HepG2 (cell line): ENCODE data around the gene IFT88.

Source experiments
- ATF5 ChIP-seq: sonication (generic); formaldehyde crosslinking; IDR thresholded peaks from 2 replicates; pipeline ENCODE4 v1.4.0; 2020; ENCODE audit warnings: mild to moderate bottlenecking, low read depth, missing genetic modification reagents
- HNF4A ChIP-seq: sonication (generic); formaldehyde crosslinking; IDR thresholded peaks from 2 replicates; pipeline ENCODE4 v1.4.0; 2020; ENCODE audit warnings: missing genetic modification reagents
- ISX ChIP-seq: sonication (generic); formaldehyde crosslinking; conservative IDR thresholded peaks from 2 replicates; pipeline ENCODE4 v1.5.0; 2020; ENCODE audit warnings: missing genetic modification reagents
- NBN ChIP-seq: fragments of 450-650 bp; conservative IDR thresholded peaks from 2 replicates; pipeline ENCODE4 v1.6.1; 2017
- PHF8 ChIP-seq: sonication (generic); formaldehyde crosslinking; IDR thresholded peaks from 2 replicates; pipeline ENCODE4 v1.5.0; 2020; ENCODE audit warnings: missing genetic modification reagents
- POLR2A ChIP-seq, 2 experiments: IDR thresholded peaks; 2 replicates each; pipeline ENCODE4 v1.6.1; 2011; ENCODE audit warnings: low read depth in 2 of 2, low read length in 2 of 2, mild to moderate bottlenecking in 1 of 2, moderate library complexity in 1 of 2; ENCODE audit not compliant: insufficient read depth in 1 of 2
- POLR2AphosphoS5 ChIP-seq: IDR thresholded peaks from 2 replicates; pipeline ENCODE4 v1.6.1; 2012; ENCODE audit warnings: low read depth, low read length
- SMARCC2 ChIP-seq: fragments of 450-650 bp; IDR thresholded peaks from 2 replicates; pipeline ENCODE4 v1.6.1; 2017; ENCODE audit warnings: antibody characterized with exemption, mild to moderate bottlenecking
- YEATS4 ChIP-seq: sonication (generic); formaldehyde crosslinking; IDR thresholded peaks from 2 replicates; pipeline ENCODE4 v1.4.0; 2020; ENCODE audit warnings: missing genetic modification reagents, borderline replicate concordance
- ZBTB37 ChIP-seq: sonication (generic); formaldehyde crosslinking; IDR thresholded peaks from 2 replicates; pipeline ENCODE4 v1.4.0; 2020; ENCODE audit warnings: mild to moderate bottlenecking, missing genetic modification reagents
- ZNF234 ChIP-seq: sonication (generic); formaldehyde crosslinking; conservative IDR thresholded peaks from 2 replicates; pipeline ENCODE4 v1.5.1; 2020; ENCODE audit warnings: mild to moderate bottlenecking, missing genetic modification reagents
- ZZZ3 ChIP-seq: sonication (generic); formaldehyde crosslinking; IDR thresholded peaks from 2 replicates; pipeline ENCODE4 v1.4.0; 2020; ENCODE audit warnings: missing genetic modification reagents, mild to moderate bottlenecking, borderline replicate concordance
- TF ChIP-seq, protein P1 (sequence below): sonication (generic); formaldehyde crosslinking; IDR thresholded peaks from 2 replicates; pipeline ENCODE4 v1.5.0; 2020; ENCODE audit warnings: mild to moderate bottlenecking, missing genetic modification reagents, moderate library complexity

- no peak for TF ChIP-seq ZNF234
- TF ChIP-seq, protein P1, sequence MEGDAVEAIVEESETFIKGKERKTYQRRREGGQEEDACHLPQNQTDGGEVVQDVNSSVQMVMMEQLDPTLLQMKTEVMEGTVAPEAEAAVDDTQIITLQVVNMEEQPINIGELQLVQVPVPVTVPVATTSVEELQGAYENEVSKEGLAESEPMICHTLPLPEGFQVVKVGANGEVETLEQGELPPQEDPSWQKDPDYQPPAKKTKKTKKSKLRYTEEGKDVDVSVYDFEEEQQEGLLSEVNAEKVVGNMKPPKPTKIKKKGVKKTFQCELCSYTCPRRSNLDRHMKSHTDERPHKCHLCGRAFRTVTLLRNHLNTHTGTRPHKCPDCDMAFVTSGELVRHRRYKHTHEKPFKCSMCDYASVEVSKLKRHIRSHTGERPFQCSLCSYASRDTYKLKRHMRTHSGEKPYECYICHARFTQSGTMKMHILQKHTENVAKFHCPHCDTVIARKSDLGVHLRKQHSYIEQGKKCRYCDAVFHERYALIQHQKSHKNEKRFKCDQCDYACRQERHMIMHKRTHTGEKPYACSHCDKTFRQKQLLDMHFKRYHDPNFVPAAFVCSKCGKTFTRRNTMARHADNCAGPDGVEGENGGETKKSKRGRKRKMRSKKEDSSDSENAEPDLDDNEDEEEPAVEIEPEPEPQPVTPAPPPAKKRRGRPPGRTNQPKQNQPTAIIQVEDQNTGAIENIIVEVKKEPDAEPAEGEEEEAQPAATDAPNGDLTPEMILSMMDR (CRISPR knock-in tag) = no peak
- TF ChIP-seq ATF5 = no peak
- no peak for TF ChIP-seq HNF4A (CRISPR knock-in tag)
- TF ChIP-seq NBN = no peak
- no peak for TF ChIP-seq ZZZ3 (CRISPR knock-in tag)
- no peak for TF ChIP-seq POLR2AphosphoS5
- no peak for TF ChIP-seq YEATS4 (CRISPR knock-in tag)
- no peak for TF ChIP-seq ZBTB37 (CRISPR knock-in tag)
- TF ChIP-seq POLR2A (IDR thresholded peaks at IDR 0.05; ENCODE audit: insufficient read depth in 1 of 2, low read depth in 2 of 2, low read length in 2 of 2) = no peak
- TF ChIP-seq PHF8 (CRISPR knock-in tag) = no peak
- TF ChIP-seq ISX (CRISPR knock-in tag) = no peak
- TF ChIP-seq SMARCC2 = no peak
Measured at GRCh38 chr13:20704459-20705069, 137.6 kb downstream of the IFT88 start.
